Retinal pigment epithelial cell (primary cell): Measurements from ENCODE around the gene SPATA18.
"Not testable (repeated sequence)": the region's sequence is repeated elsewhere in the genome, so short reads cannot be mapped to it uniquely, and the experiment has no call there.

ENCODE experiments used
- DNase-seq: peaks from one replicate; pipeline ENCODE4 v3.0.0-alpha.2; 2010; ENCODE audit warnings: low read depth
- H3K4me3 ChIP-seq: 2 replicates; pipeline ENCODE4 v1.5.1; 2011; ENCODE audit warnings: mild to moderate bottlenecking, low read length, control low read depth, moderate library complexity
- CTCF ChIP-seq: conservative IDR thresholded peaks from 2 replicates; pipeline ENCODE4 v1.5.1; 2011; ENCODE audit warnings: low read depth, low read length, control low read depth, inconsistent platforms

Gene SPATA18

GRCh38 chr4:52112411-52112810 lies 61.3 kb downstream of the SPATA18 start:
- TF ChIP-seq CTCF, result no peak
- H3K4me3 ChIP-seq, result no peak overlapping the region
- no peak for DNase-seq

DNA sequence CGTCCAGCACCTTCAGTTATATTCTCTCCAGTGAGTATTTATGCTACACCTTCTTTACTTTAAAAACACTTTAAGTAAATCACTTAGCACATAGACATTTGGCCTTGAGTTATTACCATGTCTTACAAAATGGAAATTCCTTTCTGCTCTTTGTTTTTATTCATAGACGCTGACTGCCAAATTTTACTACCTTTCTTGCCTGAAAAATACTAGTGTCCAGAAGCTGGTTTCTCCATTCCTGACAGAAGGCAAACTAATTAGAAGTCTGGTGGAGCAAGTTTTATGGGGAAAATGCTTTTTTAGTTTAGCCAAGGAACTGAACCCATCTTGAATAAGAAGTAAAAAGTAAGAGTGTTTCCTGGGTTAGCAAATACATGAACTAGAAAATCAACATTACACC lies 65.5 kb downstream of the SPATA18 start:
- TF ChIP-seq CTCF, result no peak
- no peak overlapping the region for H3K4me3 ChIP-seq
- DNase-seq, result no peak

DNA sequence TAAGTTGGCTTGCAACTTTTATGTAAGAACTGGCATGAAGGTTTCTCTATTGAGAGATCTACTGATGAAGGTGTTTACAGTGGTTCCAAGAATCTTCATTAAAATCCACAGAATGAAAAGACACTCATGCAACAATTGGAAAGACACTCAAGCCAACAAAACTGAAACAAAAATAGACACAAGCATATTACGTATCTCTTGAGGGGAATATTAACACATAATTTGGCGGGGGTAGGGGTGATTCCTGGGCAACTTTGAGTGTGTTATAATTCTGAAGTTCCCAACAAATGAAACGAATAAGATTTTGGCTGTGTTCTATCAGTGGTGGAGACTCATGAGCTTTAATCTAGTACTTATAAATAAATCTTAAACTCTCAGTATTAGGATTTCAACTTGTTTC lies 75.1 kb downstream of the SPATA18 start:
- TF ChIP-seq CTCF, result no peak
- no peak for DNase-seq
- no peak overlapping the region for H3K4me3 ChIP-seq

DNA sequence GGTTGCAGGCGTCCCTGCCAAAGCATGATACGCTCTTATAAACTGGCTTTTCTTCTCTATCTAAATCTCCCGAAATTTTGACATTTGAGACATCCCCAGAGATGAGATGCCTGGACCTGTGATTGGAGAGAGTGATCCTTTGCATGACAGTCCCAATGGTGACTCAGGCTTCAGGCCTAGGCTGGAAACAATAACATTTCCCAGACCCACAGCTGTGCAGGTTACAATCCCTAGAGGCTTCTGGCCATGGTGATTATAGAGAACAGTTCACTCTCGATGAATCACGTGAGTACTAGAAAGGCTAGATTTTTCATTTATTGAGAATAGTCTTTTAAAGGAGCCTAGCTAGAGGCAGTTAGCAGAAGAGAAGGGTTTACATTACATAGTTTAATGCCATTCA lies 75.9 kb downstream of the SPATA18 start:
- H3K4me3 ChIP-seq, result no peak overlapping the region
- DNase-seq, result no peak
- TF ChIP-seq CTCF, result no peak

DNA sequence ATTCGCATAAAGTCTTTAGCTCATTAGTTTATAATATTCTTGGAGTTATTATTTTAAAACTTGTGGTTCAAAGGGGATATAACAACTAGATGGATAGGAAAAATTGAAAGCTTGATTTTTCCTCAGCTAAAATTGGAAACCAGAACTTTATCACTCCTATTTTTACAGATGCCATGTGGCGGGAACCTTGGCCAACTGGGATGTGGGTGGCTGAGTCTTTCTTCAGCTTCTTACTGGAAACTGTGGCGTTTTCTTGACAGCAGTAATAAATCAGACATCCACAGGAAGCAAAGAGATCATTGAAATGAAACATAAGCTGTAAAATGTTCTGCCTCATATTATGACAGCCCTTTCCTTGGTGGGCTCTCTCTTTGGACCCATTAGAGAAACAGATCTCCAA lies 84.1 kb downstream of the SPATA18 start:
- H3K4me3 ChIP-seq, result no peak overlapping the region
- no peak for TF ChIP-seq CTCF
- DNase-seq, result no peak

DNA sequence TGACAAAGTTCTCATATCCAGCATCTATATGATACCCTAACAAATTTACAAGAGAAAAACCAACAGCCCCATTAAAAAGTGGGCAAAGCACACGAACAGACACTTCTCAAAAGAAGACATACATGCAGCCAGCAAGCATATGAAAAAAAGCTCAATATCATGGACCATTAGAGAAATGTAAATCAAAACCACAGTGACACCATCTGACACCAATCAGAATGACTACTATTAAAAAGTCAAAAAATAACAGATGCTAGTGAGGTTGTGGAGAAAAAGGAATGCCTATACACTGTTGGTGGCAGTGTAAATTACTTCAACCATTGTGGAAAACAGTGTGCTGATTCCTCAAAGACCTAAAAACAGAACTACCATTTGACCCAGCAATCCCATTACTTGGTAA lies 86.0 kb downstream of the SPATA18 start:
- not testable (repeated sequence) for H3K4me3 ChIP-seq, DNase-seq

DNA sequence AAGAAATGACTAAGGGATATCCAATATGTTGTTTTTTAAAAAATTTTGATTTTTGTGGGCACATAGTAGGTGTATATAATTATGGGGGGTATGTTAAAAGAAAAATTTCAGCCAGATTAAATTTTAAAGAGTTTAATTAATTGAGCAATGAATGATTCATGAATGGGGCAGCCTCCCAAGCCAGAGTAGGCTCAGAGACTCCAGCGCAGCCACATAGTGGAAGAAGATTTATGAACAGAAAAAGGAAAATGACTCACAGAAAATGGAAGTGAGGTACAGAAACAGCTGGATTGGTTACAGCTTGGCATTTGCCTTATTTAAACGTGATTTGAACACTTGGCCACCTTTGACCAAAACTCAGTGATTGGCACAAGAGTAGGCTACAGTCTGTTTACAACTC lies 91.7 kb downstream of the SPATA18 start:
- DNase-seq, result no peak
- H3K4me3 ChIP-seq, result no peak overlapping the region
- TF ChIP-seq CTCF, result no peak

GRCh38 chr4:52143815-52144214 lies 92.7 kb downstream of the SPATA18 start:
- H3K4me3 ChIP-seq, result no peak overlapping the region
- no peak for TF ChIP-seq CTCF
- DNase-seq, result no peak
